MM.1S (cell line): ENCODE measurements around the gene MACROD2.
"Not testable (repeated sequence)": the region's sequence is repeated elsewhere in the genome, so short reads cannot be mapped to it uniquely, and the experiment has no call there.

Experiments used
- EZH2 ChIP-seq: fragments of 300-600 bp; sonication (generic); optimal IDR thresholded peaks from 2 replicates; pipeline ENCODE3; 2017; ENCODE audit warnings: low read depth, mild to moderate bottlenecking, antibody characterized with exemption, low read length, mixed read lengths
- TF ChIP-seq, protein P1 (sequence below): fragments of 300-600 bp; sonication (generic); IDR thresholded peaks from 2 replicates; pipeline ENCODE4 v1.5.1; 2016; ENCODE audit warnings: antibody characterized with exemption, low read length, mixed read lengths

GRCh38 chr20:15016875-15017274 is 1021.6 kb downstream of the MACROD2 start:
- TF ChIP-seq, protein P1, sequence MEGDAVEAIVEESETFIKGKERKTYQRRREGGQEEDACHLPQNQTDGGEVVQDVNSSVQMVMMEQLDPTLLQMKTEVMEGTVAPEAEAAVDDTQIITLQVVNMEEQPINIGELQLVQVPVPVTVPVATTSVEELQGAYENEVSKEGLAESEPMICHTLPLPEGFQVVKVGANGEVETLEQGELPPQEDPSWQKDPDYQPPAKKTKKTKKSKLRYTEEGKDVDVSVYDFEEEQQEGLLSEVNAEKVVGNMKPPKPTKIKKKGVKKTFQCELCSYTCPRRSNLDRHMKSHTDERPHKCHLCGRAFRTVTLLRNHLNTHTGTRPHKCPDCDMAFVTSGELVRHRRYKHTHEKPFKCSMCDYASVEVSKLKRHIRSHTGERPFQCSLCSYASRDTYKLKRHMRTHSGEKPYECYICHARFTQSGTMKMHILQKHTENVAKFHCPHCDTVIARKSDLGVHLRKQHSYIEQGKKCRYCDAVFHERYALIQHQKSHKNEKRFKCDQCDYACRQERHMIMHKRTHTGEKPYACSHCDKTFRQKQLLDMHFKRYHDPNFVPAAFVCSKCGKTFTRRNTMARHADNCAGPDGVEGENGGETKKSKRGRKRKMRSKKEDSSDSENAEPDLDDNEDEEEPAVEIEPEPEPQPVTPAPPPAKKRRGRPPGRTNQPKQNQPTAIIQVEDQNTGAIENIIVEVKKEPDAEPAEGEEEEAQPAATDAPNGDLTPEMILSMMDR = not testable (repeated sequence)
- TF ChIP-seq EZH2 = not testable (repeated sequence)
